MCF 10A (cell line): ENCODE measurements around the gene DNAH2. TPM values are rescaled to one million over a fixed set of nuclear protein-coding genes. Genes with fewer than 3 reads are reported as not detected.

ENCODE experiments used
- BruUV-seq: library from RNA; stranded (reverse); fragments of 400-500 nt; replicated peaks from 2 replicates; lab custom pipeline; 2021; lab: Mats Ljungman, UMichigan
- CTCF ChIA-PET: fragments of 300-600 bp; sonication (Branson Sonifier 250); formaldehyde crosslinking; extraction: SDS; loops from one replicate; lab custom pipeline; 2021; ENCODE audit warnings: antibody characterized with exemption, inconsistent platforms; lab: Yijun Ruan, JAX
- POLR2A ChIA-PET: fragments of 300-600, 350-650 bp; sonication (Branson Sonifier 250); formaldehyde crosslinking; extraction: SDS; loops from one replicate; lab custom pipeline; 2020; ENCODE audit warnings: antibody characterized with exemption, inconsistent platforms; lab: Yijun Ruan, JAX
- DNase-seq: peaks from one replicate; pipeline ENCODE4 v3.0.0-alpha.2; 2018; ENCODE audit not compliant: unreplicated experiment
- H3K27ac Mint-ChIP-seq: one replicate; pipeline ENCODE4 v1.8.0; 2022; ENCODE audit warnings: mild to moderate bottlenecking, low read depth, mixed read lengths; ENCODE audit not compliant: unreplicated experiment
- H3K27me3 Mint-ChIP-seq: one replicate; pipeline ENCODE4 v1.8.0; 2022; ENCODE audit warnings: mixed read lengths; ENCODE audit not compliant: insufficient read depth, unreplicated experiment
- H3K36me3 Mint-ChIP-seq: one replicate; pipeline ENCODE4 v1.8.0; 2022; ENCODE audit warnings: mild to moderate bottlenecking, moderate library complexity, mixed read lengths; ENCODE audit not compliant: insufficient read depth, unreplicated experiment
- H3K4me1 Mint-ChIP-seq: one replicate; pipeline ENCODE4 v1.8.0; 2022; ENCODE audit warnings: mixed read lengths; ENCODE audit not compliant: insufficient read depth, unreplicated experiment
- H3K4me3 Mint-ChIP-seq: one replicate; pipeline ENCODE4 v1.8.0; 2022; ENCODE audit warnings: mild to moderate bottlenecking, moderate library complexity, mixed read lengths; ENCODE audit not compliant: unreplicated experiment
- H3K9me3 Mint-ChIP-seq: one replicate; pipeline ENCODE4 v1.8.0; 2022; ENCODE audit warnings: mixed read lengths; ENCODE audit not compliant: unreplicated experiment
- CTCF ChIP-seq: fragments of 200-600 bp; IDR thresholded peaks from one replicate; pipeline ENCODE4 v1.8.0; 2022; ENCODE audit warnings: antibody characterized with exemption, mild to moderate bottlenecking; ENCODE audit not compliant: unreplicated experiment
- intact Hi-C: fragments of 100-400 bp; cut with micrococcal nuclease; formaldehyde crosslinking; loops from 2 replicates; pipeline ENCODE4 v1.14.1; 2022
- total RNA-seq: library from RNA; stranded (reverse); gene quantifications from 2 replicates; pipeline ENCODE4 v1.2.3, GENCODE V29; 2022

DNAH2 gene
- total RNA-seq, 1 experiment from 2014 or later: 0.12 TPM

DNA sequence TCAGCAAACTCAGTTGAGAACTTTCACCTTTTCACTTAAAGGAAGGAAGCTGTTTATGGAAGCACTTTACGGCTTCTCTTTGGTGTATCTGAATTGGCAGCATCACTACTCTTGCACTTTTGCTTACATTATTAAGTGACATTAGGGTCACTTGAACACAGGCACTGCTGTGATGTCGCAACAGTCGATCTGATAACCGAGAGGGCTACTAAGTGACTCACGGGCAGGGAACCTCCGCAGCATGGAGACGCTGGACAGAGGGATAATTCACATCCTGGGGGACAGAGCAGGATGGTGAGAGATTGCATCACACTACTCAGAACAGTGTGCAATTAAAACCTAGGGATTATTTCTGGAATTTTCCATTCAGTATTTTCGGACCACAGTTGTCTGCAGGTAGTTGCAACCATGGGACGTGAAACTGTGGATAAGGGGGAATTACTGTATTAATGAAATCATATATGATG, 56.5 kb downstream of the DNAH2 start:
- POLR2A ChIA-PET: no interaction called here
- BruUV-seq: no TSS peak
- H3K4me3 Mint-ChIP-seq: no peak overlapping the region
- H3K9me3 Mint-ChIP-seq: no peaks in the 10 kb centered on the region
- CTCF ChIA-PET: no interaction called here
- H3K27me3 Mint-ChIP-seq: no peaks in the 10 kb centered on the region
- H3K4me1 Mint-ChIP-seq: no peaks in the 10 kb centered on the region
- TF ChIP-seq CTCF: no peak
- DNase-seq: peak; percentile 40
- peaks cover 6% of the 10 kb centered on the region for H3K36me3 Mint-ChIP-seq
- intact Hi-C loops: no loop called here
- H3K27ac Mint-ChIP-seq: no peak overlapping the region

DNA sequence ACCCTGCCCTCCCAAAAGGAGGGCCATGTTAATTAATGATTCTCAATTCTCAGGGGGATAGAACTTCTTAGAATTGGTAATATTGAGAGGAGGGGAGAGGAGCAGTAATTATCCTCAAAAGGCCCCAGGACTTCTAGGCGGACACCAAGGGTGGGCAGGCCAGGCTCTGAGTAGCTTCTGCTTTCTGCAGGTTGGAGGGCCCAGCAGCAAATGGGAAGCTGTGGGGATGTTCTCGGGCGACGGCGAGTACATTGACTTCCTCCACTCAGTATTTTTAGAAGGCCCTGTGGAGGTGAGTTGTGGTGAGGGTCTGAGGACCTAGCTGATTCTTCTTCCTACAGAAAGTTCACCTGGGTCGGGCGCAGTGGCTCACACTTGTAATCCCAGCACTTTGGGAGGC, 57.5 kb downstream of the DNAH2 start:
- DNase-seq: no peak
- Mint-ChIP-seq H3K4me1 (no peaks in the 10 kb centered on the region), H3K27me3 (no peaks in the 10 kb centered on the region), H3K36me3 (peaks cover 6% of the 10 kb centered on the region), H3K9me3 (no peaks in the 10 kb centered on the region), H3K4me3 (no peak overlapping the region), H3K27ac (no peak overlapping the region)
- CTCF ChIA-PET: no interaction called here
- intact Hi-C loops: no loop called here
- no TSS peak for BruUV-seq
- POLR2A ChIA-PET: no interaction called here
- TF ChIP-seq CTCF: no peak

- ChIA-PET CTCF (interaction anchor here (0.6 kb wide), 2 partner anchors 46 to 54 kb away, joined by 5 to 6 read pairs; no protein-coding TSS in a partner anchor), POLR2A (no interaction called here)
- Mint-ChIP-seq H3K4me3 (no peak overlapping the region), H3K4me1 (no peaks in the 10 kb centered on the region), H3K9me3 (no peaks in the 10 kb centered on the region), H3K36me3 (peaks cover 6% of the 10 kb centered on the region), H3K27me3 (no peaks in the 10 kb centered on the region), H3K27ac (no peak overlapping the region)
- no peak for TF ChIP-seq CTCF
- intact Hi-C loops: no loop called here
- BruUV-seq: no TSS peak
- DNase-seq: no peak
Observed at GRCh38 chr17:7777017-7777416, 59.5 kb downstream of the DNAH2 start.

DNA sequence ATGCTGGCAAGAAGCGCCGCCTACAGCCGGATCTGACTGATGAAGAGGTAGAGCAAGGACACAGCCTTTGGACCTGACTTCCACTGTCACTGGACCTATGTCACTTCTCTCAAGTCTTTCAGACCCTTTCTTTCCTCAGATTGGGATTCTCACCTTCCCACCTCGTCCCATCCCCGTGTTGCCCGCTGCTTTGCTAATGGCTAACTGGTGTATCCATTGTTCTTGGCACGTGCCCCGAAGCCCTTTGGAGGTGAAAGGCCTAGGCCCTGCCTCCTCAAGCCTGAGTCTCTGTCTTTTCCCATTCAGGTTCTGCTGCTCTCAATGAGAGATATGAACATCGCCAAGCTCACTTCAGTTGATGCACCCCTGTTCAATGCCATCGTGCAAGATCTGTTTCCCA, 63.2 kb downstream of the DNAH2 start:
- H3K4me3 Mint-ChIP-seq: no peak overlapping the region
- intact Hi-C loops: no loop called here
- no peak for DNase-seq
- no peak for TF ChIP-seq CTCF
- no peaks in the 10 kb centered on the region for H3K27me3 Mint-ChIP-seq
- no TSS peak for BruUV-seq
- no peak overlapping the region for H3K27ac Mint-ChIP-seq
- ChIA-PET POLR2A (interaction anchor here (1.3 kb wide), 1 partner anchor 12 kb away, joined by 3 read pairs; no protein-coding TSS in a partner anchor), CTCF (interaction anchor here (0.8 to 2.0 kb wide), 4 partner anchors 25 to 107 kb away, joined by 3 to 13 read pairs (median 4); no protein-coding TSS in a partner anchor)
- no peaks in the 10 kb centered on the region for H3K4me1 Mint-ChIP-seq
- H3K36me3 Mint-ChIP-seq: peaks cover 2% of the 10 kb centered on the region
- no peaks in the 10 kb centered on the region for H3K9me3 Mint-ChIP-seq
